OCI-LY1 (cell line): ENCODE data around the gene SLC6A18.

Experiments
- H2AFZ ChIP-seq: fragments of 200-600 bp; sonication (generic), shearing (Covaris generic); 2 replicates; pipeline ENCODE4 v1.6.0; 2014; ENCODE audit warnings: antibody characterized with exemption, mild to moderate bottlenecking, low read length
- H3F3A ChIP-seq: fragments of 200-600 bp; sonication (generic), shearing (Covaris generic); 2 replicates; pipeline ENCODE4 v1.6.0; 2014; ENCODE audit warnings: mild to moderate bottlenecking, antibody characterized with exemption, low read length, moderate library complexity; ENCODE audit not compliant: insufficient read depth
- H3K27ac ChIP-seq: fragments of 200-600 bp; sonication (generic); 2 replicates; pipeline ENCODE4 v1.5.1; 2014; ENCODE audit warnings: low read length, mixed run types, mild to moderate bottlenecking, low read depth; ENCODE audit not compliant: poor library complexity, severe bottlenecking
- H3K27me3 ChIP-seq: fragments of 200-600 bp; sonication (generic); 2 replicates; pipeline ENCODE4 v1.6.0; 2014; ENCODE audit warnings: antibody characterized with exemption, mild to moderate bottlenecking, low read length, moderate library complexity; ENCODE audit not compliant: insufficient read depth
- H3K36me3 ChIP-seq: fragments of 200-600 bp; sonication (generic); 2 replicates; pipeline ENCODE4 v1.6.1; 2014; ENCODE audit warnings: mild to moderate bottlenecking, antibody characterized with exemption, low read length, moderate library complexity, mixed read lengths; ENCODE audit not compliant: insufficient read depth
- H3K4me1 ChIP-seq: fragments of 200-600 bp; sonication (generic); 2 replicates; pipeline ENCODE4 v1.5.1; 2014; ENCODE audit warnings: mild to moderate bottlenecking, low read length, moderate library complexity; ENCODE audit not compliant: insufficient read depth, severe bottlenecking
- H3K4me2 ChIP-seq: fragments of 200-600 bp; sonication (generic), shearing (Covaris generic); 2 replicates; pipeline ENCODE4 v1.6.1; 2014; ENCODE audit warnings: low read length
- H3K4me3 ChIP-seq: fragments of 200-600 bp; sonication (generic); 2 replicates; pipeline ENCODE4 v1.5.1; 2014; ENCODE audit warnings: low read length, low read depth, mild to moderate bottlenecking, mixed read lengths; ENCODE audit not compliant: poor library complexity, severe bottlenecking
- H3K79me2 ChIP-seq: fragments of 200-600 bp; shearing (Covaris generic); 2 replicates; pipeline ENCODE4 v1.6.1; 2016; ENCODE audit warnings: mixed run types, low read length, mixed read lengths; ENCODE audit not compliant: insufficient read depth
- H3K9ac ChIP-seq: fragments of 200-600 bp; sonication (generic), shearing (Covaris generic); 2 replicates; pipeline ENCODE4 v1.6.1; 2014; ENCODE audit warnings: mild to moderate bottlenecking, low read length, mixed read lengths
- H3K9me2 ChIP-seq: fragments of 200-600 bp; sonication (generic), shearing (Covaris generic); 2 replicates; pipeline ENCODE4 v1.6.1; 2014; ENCODE audit warnings: low read depth, mild to moderate bottlenecking, low read length, mixed read lengths
- H3K9me3 ChIP-seq: fragments of 200-600 bp; shearing (Covaris generic); 2 replicates; pipeline ENCODE4 v1.6.1; 2014; ENCODE audit warnings: low read length, mixed read lengths
- H4K20me1 ChIP-seq: fragments of 200-600 bp; sonication (generic), shearing (Covaris generic); 2 replicates; pipeline ENCODE4 v1.6.0; 2016; ENCODE audit warnings: mild to moderate bottlenecking, low read length; ENCODE audit not compliant: insufficient read depth
- CTCF ChIP-seq: fragments of 200-600 bp; sonication (generic), shearing (Covaris generic); IDR thresholded peaks from 2 replicates; pipeline ENCODE4 v1.5.1; 2017; ENCODE audit warnings: mild to moderate bottlenecking, antibody characterized with exemption, low read length, moderate library complexity, mixed read lengths
- EZH2 ChIP-seq: fragments of 200-600 bp; sonication (generic), shearing (Covaris generic); IDR thresholded peaks from 2 replicates; pipeline ENCODE4 v1.8.0; 2017; ENCODE audit warnings: borderline replicate concordance, mixed run types, mild to moderate bottlenecking, antibody characterized with exemption, low read length, moderate library complexity, mixed read lengths

The SLC6A18 gene

GRCh38 chr5:1212881-1213280 lies 12.3 kb upstream of the SLC6A18 start:
- Histone ChIP-seq H3K79me2 (no peaks in the 10 kb centered on the region), H4K20me1 (no peaks in the 10 kb centered on the region), H3K9me2 (no peaks in the 10 kb centered on the region), H3K36me3 (no peaks in the 10 kb centered on the region), H3F3A (no peaks in the 10 kb centered on the region), H3K9ac (no peak overlapping the region), H3K4me2 (no peak overlapping the region), H2AFZ (no peak overlapping the region), H3K27ac (no peak overlapping the region), H3K9me3 (no peaks in the 10 kb centered on the region), H3K4me1 (no peaks in the 10 kb centered on the region), H3K27me3 (no peaks in the 10 kb centered on the region; the same call in none of the 2 replicates), H3K4me3 (no peak overlapping the region)
- no peak for TF ChIP-seq EZH2
- TF ChIP-seq CTCF = no peak

- Histone ChIP-seq H3K27me3 (no peaks in the 10 kb centered on the region; the same call in none of the 2 replicates), H3K27ac (no peak overlapping the region)
Measured at GRCh38 chr5:1213508-1214162, 11.5 kb upstream of the SLC6A18 start.

GRCh38 chr5:1214163-1214935 lies 10.8 kb upstream of the SLC6A18 start:
- Histone ChIP-seq H3K4me2 (no peak overlapping the region), H3K36me3 (no peaks in the 10 kb centered on the region), H3K9me2 (no peaks in the 10 kb centered on the region), H4K20me1 (no peaks in the 10 kb centered on the region), H3K4me3 (no peak overlapping the region), H3K4me1 (no peaks in the 10 kb centered on the region), H3K27me3 (no peaks in the 10 kb centered on the region; the same call in none of the 2 replicates), H3K27ac (no peak overlapping the region), H2AFZ (no peak overlapping the region), H3K9ac (no peak overlapping the region), H3F3A (no peaks in the 10 kb centered on the region), H3K79me2 (no peaks in the 10 kb centered on the region), H3K9me3 (no peaks in the 10 kb centered on the region)
- TF ChIP-seq EZH2 (no peak), CTCF (no peak)

More at GRCh38 chr5:1213508-1214162, 11.5 kb upstream of the SLC6A18 start:
- Histone ChIP-seq H2AFZ (no peak overlapping the region), H3K4me3 (no peak overlapping the region), H3K36me3 (no peaks in the 10 kb centered on the region), H3K9me2 (no peaks in the 10 kb centered on the region), H3K79me2 (no peaks in the 10 kb centered on the region), H3K9me3 (no peaks in the 10 kb centered on the region), H3K4me1 (no peaks in the 10 kb centered on the region), H3K9ac (no peak overlapping the region), H4K20me1 (no peaks in the 10 kb centered on the region), H3F3A (no peaks in the 10 kb centered on the region), H3K4me2 (no peak overlapping the region)
- no peak for TF ChIP-seq EZH2

GRCh38 chr5:1214936-1215220 lies 10.3 kb upstream of the SLC6A18 start:
- Histone ChIP-seq H3K9ac (no peak overlapping the region), H3K36me3 (no peaks in the 10 kb centered on the region), H3K4me1 (no peaks in the 10 kb centered on the region), H2AFZ (no peak overlapping the region), H3K79me2 (no peaks in the 10 kb centered on the region), H3K4me3 (no peak overlapping the region), H3K9me3 (no peaks in the 10 kb centered on the region), H4K20me1 (no peaks in the 10 kb centered on the region), H3F3A (no peaks in the 10 kb centered on the region), H3K4me2 (no peak overlapping the region), H3K27ac (no peak overlapping the region), H3K9me2 (no peaks in the 10 kb centered on the region), H3K27me3 (no peaks in the 10 kb centered on the region; the same call in none of the 2 replicates)
- TF ChIP-seq EZH2 (no peak), CTCF (no peak)
